Erythroblast (primary cell): ENCODE data around the gene TIMMDC1.

ENCODE experiments used
- GATA1 ChIP-seq: IDR thresholded peaks from 2 replicates; pipeline ENCODE4 v1.6.1; 2011; ENCODE audit warnings: low read depth, mild to moderate bottlenecking, control low read depth, low read length, moderate library complexity
- POLR2A ChIP-seq: IDR thresholded peaks from 2 replicates; pipeline ENCODE4 v1.6.1; 2011; ENCODE audit warnings: mild to moderate bottlenecking, low read length

DNA sequence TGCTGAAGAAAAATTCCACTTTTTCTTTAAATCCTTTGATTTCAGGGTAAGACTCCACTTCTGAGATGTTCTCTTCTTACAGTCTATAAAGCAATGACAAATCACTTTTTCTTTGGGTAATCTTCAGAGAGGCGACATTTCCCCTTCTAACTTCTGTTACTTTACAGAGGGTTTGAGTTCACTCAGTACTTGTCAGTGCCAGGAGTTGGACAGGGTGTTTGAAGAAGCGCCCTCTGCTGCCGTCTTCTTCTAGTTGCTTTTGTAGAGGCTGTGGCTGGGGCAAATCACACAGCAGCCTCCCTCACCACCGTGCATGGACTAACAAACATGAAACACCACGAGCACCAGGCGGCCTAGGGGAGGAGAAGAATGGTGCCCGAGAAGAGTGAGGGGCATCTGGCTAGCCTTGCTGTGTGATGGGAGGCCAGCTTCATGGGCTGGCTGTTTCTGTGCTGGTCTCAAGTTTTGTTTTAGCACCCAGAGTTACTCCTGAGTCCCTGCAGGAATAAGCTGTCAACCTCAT, 61.2 kb downstream of the TIMMDC1 start, which contains the start of gene CD80:
- no peak for TF ChIP-seq POLR2A
- no peak for TF ChIP-seq GATA1
